Liver (tissue), 9 donors: ENCODE data around the gene ZNF717. TPM values are rescaled to one million over a fixed set of nuclear protein-coding genes. Genes with fewer than 3 reads are reported as not detected.

ENCODE experiments used
- DNase-seq: peaks from one replicate; pipeline ENCODE4 v3.0.0-alpha.2; 2017; ENCODE audit warnings: low spot score
- H3K27ac ChIP-seq, 2 donors: one replicate each; pipeline ENCODE4 v1.7.0; 2013; ENCODE audit warnings: inconsistent platforms in 2 of 2, low read length in 2 of 2, control low read depth in 1 of 2, low read depth in 1 of 2, mild to moderate bottlenecking in 1 of 2
- H3K27me3 ChIP-seq, 4 donors: one replicate each; pipeline versions ENCODE4 v1.6.1 to v1.7.0; 2013; ENCODE audit warnings: low read length in 3 of 4, inconsistent platforms in 1 of 4, mild to moderate bottlenecking in 1 of 4, moderate library complexity in 1 of 4; ENCODE audit not compliant: control insufficient read depth in 4 of 4, insufficient read depth in 4 of 4
- H3K36me3 ChIP-seq, 4 donors: one replicate each; pipeline versions ENCODE4 v1.6.1 to v1.7.0; 2013; ENCODE audit warnings: low read length in 3 of 4, mild to moderate bottlenecking in 3 of 4, low read depth in 1 of 4, moderate library complexity in 1 of 4; ENCODE audit not compliant: control insufficient read depth in 4 of 4, insufficient read depth in 3 of 4
- H3K4me1 ChIP-seq, 4 donors: one replicate each; pipeline versions ENCODE4 v1.6.1 to v1.7.0; 2013; ENCODE audit warnings: low read length in 3 of 4, mild to moderate bottlenecking in 3 of 4, moderate library complexity in 1 of 4; ENCODE audit not compliant: control insufficient read depth in 4 of 4, insufficient read depth in 4 of 4
- H3K4me3 ChIP-seq, 3 donors: one replicate each; pipeline versions ENCODE4 v1.6.1 to v1.7.0; 2013; ENCODE audit warnings: low read length in 3 of 3, control low read depth in 1 of 3, low read depth in 1 of 3, mild to moderate bottlenecking in 1 of 3
- H3K9ac ChIP-seq, 2 donors: one replicate each; pipeline ENCODE4 v1.7.0; 2013; ENCODE audit warnings: low read length in 2 of 2, mild to moderate bottlenecking in 2 of 2, moderate library complexity in 2 of 2, control low read depth in 1 of 2, low read depth in 1 of 2
- H3K9me3 ChIP-seq, 4 donors: one replicate each; pipeline versions ENCODE4 v1.6.1 to v1.7.0; 2013; ENCODE audit warnings: low read length in 3 of 4; ENCODE audit not compliant: control insufficient read depth in 4 of 4
- ATF3 ChIP-seq: IDR thresholded peaks from 2 replicates; pipeline ENCODE4 v1.6.1; 2016; ENCODE audit warnings: antibody characterized with exemption
- CTCF ChIP-seq: fragments of 150-350 bp; IDR thresholded peaks from 2 replicates; pipeline ENCODE4 v1.5.1; 2017; ENCODE audit warnings: improper control_type of control experiment, low read depth, low read length; ENCODE audit not compliant: missing input control
- EGR1 ChIP-seq, 2 donors: IDR thresholded peaks; 2 replicates each; pipeline ENCODE4 v1.6.1; 2016 to 2018; ENCODE audit warnings: antibody characterized with exemption in 2 of 2, low read depth in 2 of 2
- FOXA1 ChIP-seq: IDR thresholded peaks from 2 replicates; pipeline ENCODE4 v1.6.1; 2016; ENCODE audit warnings: antibody characterized with exemption
- FOXA2 ChIP-seq: IDR thresholded peaks from 2 replicates; pipeline ENCODE4 v1.6.1; 2016; ENCODE audit warnings: antibody characterized with exemption
- GABPA ChIP-seq, 2 donors: IDR thresholded peaks in 1 of 2; conservative IDR thresholded peaks in 1 of 2; 2 replicates each; pipeline ENCODE4 v1.6.1; 2016; ENCODE audit warnings: antibody characterized with exemption in 2 of 2, mild to moderate bottlenecking in 1 of 2, moderate library complexity in 1 of 2
- HNF4A ChIP-seq, 2 donors: conservative IDR thresholded peaks; 2 replicates each; pipeline ENCODE4 v1.6.1; 2016; ENCODE audit warnings: antibody characterized with exemption in 2 of 2, mild to moderate bottlenecking in 2 of 2
- HNF4G ChIP-seq: IDR thresholded peaks from 2 replicates; pipeline ENCODE4 v1.6.1; 2016; ENCODE audit warnings: antibody characterized with exemption
- JUND ChIP-seq, 2 donors: IDR thresholded peaks; 2 replicates each; pipeline ENCODE4 v1.6.1; 2016; ENCODE audit warnings: antibody characterized with exemption in 2 of 2
- NR2F2 ChIP-seq: IDR thresholded peaks from 2 replicates; pipeline ENCODE4 v1.6.1; 2016; ENCODE audit warnings: antibody characterized with exemption
- RAD21 ChIP-seq, 2 donors: IDR thresholded peaks; 2 replicates each; pipeline ENCODE4 v1.6.1; 2016; ENCODE audit warnings: antibody characterized with exemption in 2 of 2, mild to moderate bottlenecking in 2 of 2
- RXRA ChIP-seq, 2 donors: IDR thresholded peaks; 2 replicates each; pipeline ENCODE4 v1.6.1; 2017 to 2018; ENCODE audit warnings: antibody characterized with exemption in 2 of 2, mild to moderate bottlenecking in 1 of 2
- SP1 ChIP-seq: IDR thresholded peaks from 2 replicates; pipeline ENCODE4 v1.6.1; 2018; ENCODE audit warnings: antibody characterized with exemption, mild to moderate bottlenecking
- TAF1 ChIP-seq: conservative IDR thresholded peaks from 2 replicates; pipeline ENCODE4 v1.6.1; 2016; ENCODE audit warnings: antibody characterized with exemption, mild to moderate bottlenecking
- YY1 ChIP-seq: IDR thresholded peaks from 2 replicates; pipeline ENCODE4 v1.6.1; 2016; ENCODE audit warnings: antibody characterized with exemption, mild to moderate bottlenecking
- ZBTB33 ChIP-seq: IDR thresholded peaks from 2 replicates; pipeline ENCODE4 v1.6.1; 2016; ENCODE audit warnings: antibody characterized with exemption
- WGBS: extraction: QIAGEN DNeasy Blood & Tissue Kit; methylation state at CpG from one replicate; pipeline ENCODE4 v1.1.7; 2013; 5-methylcytosine and 5-hydroxymethylcytosine counted together
- polyA plus RNA-seq, 2 donors: library from polyadenylated mRNA; stranded (reverse) in 1 of 2; unstranded in 1 of 2; fragments of 200-250 nt in 1 of 2; fragments of >200 nt in 1 of 2; fragmentation: Nextera tagmentation in 1 of 2; extraction: Ambion mirVana in 1 of 2; gene quantifications; one replicate each; pipeline versions ENCODE4 v1.2.1 to v1.2.3, GENCODE V29; 2013 to 2015
- total RNA-seq, 2 donors: library from RNA; depleted of rRNA; stranded (reverse); fragments of >200 nt; gene quantifications; one replicate each; pipeline ENCODE4 v1.2.3, GENCODE V29; 2014
- TF ChIP-seq, protein P1 (sequence below): IDR thresholded peaks from 2 replicates; pipeline ENCODE4 v1.6.1; 2016; ENCODE audit warnings: antibody characterized with exemption
- TF ChIP-seq, protein P2 (sequence below): IDR thresholded peaks from 2 replicates; pipeline ENCODE4 v1.6.1; 2016; ENCODE audit warnings: antibody characterized with exemption, mild to moderate bottlenecking
- donor health status: healthy.
- donor health status: healthy.
- donor health status: healthy.
- donor health status: healthy.
- donor health status: healthy.

The ZNF717 gene
- total and polyA plus RNA-seq, 4 donors = 2.0 to 7.7 (median 6.6) TPM

DNA sequence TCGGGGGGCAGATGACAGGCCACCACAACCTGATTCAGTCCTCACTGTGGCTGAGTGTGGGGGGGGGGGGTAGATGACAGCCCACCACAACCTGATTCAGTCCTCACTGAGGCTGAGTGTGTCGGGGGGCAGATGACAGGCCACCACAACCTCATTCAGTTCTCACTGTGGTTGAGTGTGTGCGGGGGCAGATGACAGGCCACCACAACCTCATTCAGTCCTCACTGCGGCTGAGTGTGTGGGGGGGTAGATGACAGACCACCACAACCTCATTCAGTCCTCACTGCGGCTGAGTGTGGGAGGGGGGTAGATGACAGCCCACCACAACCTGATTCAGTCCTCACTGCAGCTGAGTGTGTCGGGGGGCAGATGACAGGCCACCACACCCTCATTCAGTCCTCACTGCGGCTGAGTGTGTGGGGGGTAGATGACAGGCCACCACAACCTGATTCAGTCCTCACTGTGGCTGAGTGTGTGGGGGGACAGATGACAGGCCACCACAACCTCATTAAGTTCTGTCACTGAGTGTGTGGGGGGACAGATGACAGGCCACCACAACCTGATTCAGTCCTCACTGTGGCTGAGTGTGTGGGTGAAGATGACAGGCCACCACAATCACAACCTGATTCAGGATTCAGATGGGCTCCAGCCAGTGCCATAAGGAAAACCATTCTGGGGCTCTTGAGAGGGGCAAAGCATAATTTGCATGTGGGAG, 16.9 kb downstream of the ZNF717 start:
- TF ChIP-seq GABPA (IDR thresholded peaks at IDR 0.05 in 1 of 2, conservative IDR thresholded peaks at IDR 0.05 in 1 of 2) (no peak), TAF1 (no peak), YY1 (no peak), FOXA1 (no peak), RXRA (IDR thresholded peaks at IDR 0.05) (no peak), RAD21 (IDR thresholded peaks at IDR 0.05) (no peak), SP1 (no peak), ATF3 (no peak), CTCF (no peak), NR2F2 (no peak), JUND (IDR thresholded peaks at IDR 0.05) (no peak), EGR1 (IDR thresholded peaks at IDR 0.05; ENCODE audit: low read depth in 2 of 2) (no peak), HNF4A (conservative IDR thresholded peaks at IDR 0.05) (no peak), FOXA2 (no peak), ZBTB33 (no peak), HNF4G (no peak)
- TF ChIP-seq, protein P1, sequence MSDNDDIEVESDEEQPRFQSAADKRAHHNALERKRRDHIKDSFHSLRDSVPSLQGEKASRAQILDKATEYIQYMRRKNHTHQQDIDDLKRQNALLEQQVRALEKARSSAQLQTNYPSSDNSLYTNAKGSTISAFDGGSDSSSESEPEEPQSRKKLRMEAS = no peak
- TF ChIP-seq, protein P2, sequence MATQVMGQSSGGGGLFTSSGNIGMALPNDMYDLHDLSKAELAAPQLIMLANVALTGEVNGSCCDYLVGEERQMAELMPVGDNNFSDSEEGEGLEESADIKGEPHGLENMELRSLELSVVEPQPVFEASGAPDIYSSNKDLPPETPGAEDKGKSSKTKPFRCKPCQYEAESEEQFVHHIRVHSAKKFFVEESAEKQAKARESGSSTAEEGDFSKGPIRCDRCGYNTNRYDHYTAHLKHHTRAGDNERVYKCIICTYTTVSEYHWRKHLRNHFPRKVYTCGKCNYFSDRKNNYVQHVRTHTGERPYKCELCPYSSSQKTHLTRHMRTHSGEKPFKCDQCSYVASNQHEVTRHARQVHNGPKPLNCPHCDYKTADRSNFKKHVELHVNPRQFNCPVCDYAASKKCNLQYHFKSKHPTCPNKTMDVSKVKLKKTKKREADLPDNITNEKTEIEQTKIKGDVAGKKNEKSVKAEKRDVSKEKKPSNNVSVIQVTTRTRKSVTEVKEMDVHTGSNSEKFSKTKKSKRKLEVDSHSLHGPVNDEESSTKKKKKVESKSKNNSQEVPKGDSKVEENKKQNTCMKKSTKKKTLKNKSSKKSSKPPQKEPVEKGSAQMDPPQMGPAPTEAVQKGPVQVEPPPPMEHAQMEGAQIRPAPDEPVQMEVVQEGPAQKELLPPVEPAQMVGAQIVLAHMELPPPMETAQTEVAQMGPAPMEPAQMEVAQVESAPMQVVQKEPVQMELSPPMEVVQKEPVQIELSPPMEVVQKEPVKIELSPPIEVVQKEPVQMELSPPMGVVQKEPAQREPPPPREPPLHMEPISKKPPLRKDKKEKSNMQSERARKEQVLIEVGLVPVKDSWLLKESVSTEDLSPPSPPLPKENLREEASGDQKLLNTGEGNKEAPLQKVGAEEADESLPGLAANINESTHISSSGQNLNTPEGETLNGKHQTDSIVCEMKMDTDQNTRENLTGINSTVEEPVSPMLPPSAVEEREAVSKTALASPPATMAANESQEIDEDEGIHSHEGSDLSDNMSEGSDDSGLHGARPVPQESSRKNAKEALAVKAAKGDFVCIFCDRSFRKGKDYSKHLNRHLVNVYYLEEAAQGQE = no peak
- DNase-seq = no peak
- peaks cover 11 to 33% (median 24%) of the 10 kb centered on the region in 4 donors for H3K9me3 ChIP-seq
- 94% methylated on average over 7 of the region's 7 CpGs for WGBS
- no peaks in the 10 kb centered on the region for H3K27me3 ChIP-seq
- no peaks in the 10 kb centered on the region for H3K4me1 ChIP-seq
- peak overlapping the region in 1 of 3 donors; percentile 47 for H3K4me3 ChIP-seq
- no peak overlapping the region for H3K9ac ChIP-seq
- no peak overlapping the region for H3K27ac ChIP-seq
- peaks cover 4 to 47% (median 26%) of the 10 kb centered on the region in 4 donors for H3K36me3 ChIP-seq
